Effector memory CD8-positive, alpha-beta T cell (primary cell): ENCODE measurements around the gene HECTD1.

Experiments
- ATAC-seq: fragments of 150-1000 bp; cut with Tn5 transposase; replicated peaks from 2 replicates; pipeline ENCODE4 v1.10.0; 2021; ENCODE audit warnings: mild to moderate bottlenecking, moderate library complexity
- DNase-seq, 3 experiments: peaks; one replicate each; pipeline ENCODE4 v3.0.0; 2021
- H3K27ac Mint-ChIP-seq, 2 donors: one replicate each; pipeline ENCODE4 v1.8.0; 2022; ENCODE audit warnings: mild to moderate bottlenecking in 2 of 2, mixed read lengths in 2 of 2, moderate library complexity in 2 of 2
- H3K27me3 Mint-ChIP-seq, 2 donors: one replicate each; pipeline ENCODE4 v1.8.0; 2022; ENCODE audit warnings: mixed read lengths in 2 of 2
- H3K36me3 Mint-ChIP-seq: one replicate; pipeline ENCODE4 v1.8.0; 2022; ENCODE audit warnings: mild to moderate bottlenecking, moderate library complexity, mixed read lengths; ENCODE audit not compliant: insufficient read depth
- H3K4me1 Mint-ChIP-seq, 2 donors: one replicate each; pipeline ENCODE4 v1.8.0; 2022; ENCODE audit warnings: low read depth in 2 of 2, mixed read lengths in 2 of 2
- H3K4me3 Mint-ChIP-seq, 2 donors: one replicate each; pipeline ENCODE4 v1.8.0; 2022; ENCODE audit warnings: mild to moderate bottlenecking in 2 of 2, mixed read lengths in 2 of 2, moderate library complexity in 2 of 2
- H3K9me3 Mint-ChIP-seq, 2 donors: one replicate each; pipeline ENCODE4 v1.8.0; 2022; ENCODE audit warnings: mixed read lengths in 2 of 2

The HECTD1 gene

DNA sequence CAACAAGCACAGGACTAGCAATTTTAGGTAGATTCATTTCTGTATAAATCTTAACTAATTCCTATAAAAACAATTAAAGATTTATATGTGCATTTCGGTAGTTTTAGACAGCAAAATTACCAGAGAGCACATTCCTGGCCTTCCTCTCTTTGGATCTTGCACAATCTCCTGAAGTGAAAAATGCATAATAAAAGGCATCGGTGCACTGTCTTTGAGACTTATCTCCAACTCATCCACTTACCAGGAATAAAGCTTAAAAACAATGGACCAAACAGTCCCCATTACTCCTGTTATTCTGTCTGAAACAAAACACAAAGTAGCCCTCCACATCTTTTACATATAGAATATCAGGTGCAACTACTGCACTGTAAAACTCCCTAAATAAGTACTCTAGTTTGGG lies 69.3 kb downstream of the HECTD1 start:
- Mint-ChIP-seq H3K4me1 (peaks cover 0 to under 1% of the 10 kb centered on the region in 2 donors), H3K36me3 (peaks cover 81% of the 10 kb centered on the region), H3K27me3 (no peaks in the 10 kb centered on the region), H3K9me3 (no peaks in the 10 kb centered on the region), H3K27ac (no peak overlapping the region), H3K4me3 (no peak overlapping the region)
- DNase-seq (no peak), ATAC-seq (no peak)

DNA sequence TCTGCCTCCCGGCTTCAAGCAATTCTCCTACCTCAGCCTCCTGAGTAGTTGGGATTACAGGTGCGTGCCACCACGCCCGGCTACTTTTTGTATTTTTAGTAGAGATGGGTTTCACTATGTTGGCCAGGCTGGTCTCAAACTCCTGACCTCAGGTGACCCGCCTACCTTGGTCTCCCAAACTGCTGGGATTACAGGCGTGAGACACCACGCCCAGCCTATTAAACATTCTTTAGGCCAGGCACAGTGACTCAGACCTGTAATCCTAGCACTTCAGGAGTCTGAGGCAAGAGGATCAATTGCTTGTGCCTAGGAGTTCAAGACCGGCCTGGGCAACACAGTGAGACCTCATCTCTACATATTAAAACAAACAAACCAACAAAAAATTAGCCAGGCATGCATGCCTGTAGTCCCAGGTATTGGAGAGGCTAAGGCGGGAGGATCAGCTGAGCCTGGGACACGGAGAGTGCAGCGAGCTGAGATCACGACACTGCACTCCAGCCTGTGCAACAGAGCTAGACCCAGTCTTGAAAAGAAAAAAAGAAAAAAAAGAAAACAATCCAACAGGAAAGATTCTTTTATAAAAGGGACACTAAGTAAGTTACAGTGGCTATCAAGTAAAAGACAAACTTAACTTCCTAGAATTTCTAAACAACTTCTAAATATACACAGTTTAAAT lies 70.2 kb downstream of the HECTD1 start:
- no peaks in the 10 kb centered on the region for H3K9me3 Mint-ChIP-seq
- ATAC-seq (no peak), DNase-seq (no peak)
- peaks cover 81% of the 10 kb centered on the region for H3K36me3 Mint-ChIP-seq
- peak overlapping the region; percentile 16 to 24 for H3K27ac Mint-ChIP-seq
- peaks cover 0 to 3% of the 10 kb centered on the region in 2 donors for H3K4me1 Mint-ChIP-seq
- H3K4me3 Mint-ChIP-seq: no peak overlapping the region
- no peaks in the 10 kb centered on the region for H3K27me3 Mint-ChIP-seq

DNA sequence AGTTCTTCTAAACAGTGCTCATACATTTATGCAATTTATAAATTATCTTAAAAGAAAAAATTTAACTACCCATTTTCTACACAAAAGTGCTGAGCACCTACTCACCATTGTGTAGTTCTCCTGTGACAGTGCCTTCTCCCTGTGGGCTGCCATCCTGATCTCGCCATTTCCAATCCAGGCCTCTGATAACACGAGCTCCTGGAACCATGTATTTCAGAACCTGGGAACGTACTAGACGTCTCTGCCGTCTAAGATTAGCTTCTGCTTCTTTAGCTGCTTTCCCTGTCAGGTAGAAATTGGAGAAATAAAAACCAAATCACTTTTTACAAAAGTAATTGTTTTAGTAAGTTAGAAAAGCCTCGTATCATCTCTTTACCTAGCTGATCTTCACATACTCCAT lies 74.5 kb downstream of the HECTD1 start:
- DNase-seq: no peak
- Mint-ChIP-seq H3K4me1 (peaks cover 9 to 10% of the 10 kb centered on the region in 2 donors), H3K27ac (no peak overlapping the region), H3K9me3 (no peaks in the 10 kb centered on the region), H3K27me3 (no peaks in the 10 kb centered on the region), H3K4me3 (no peak overlapping the region), H3K36me3 (peaks cover 65% of the 10 kb centered on the region)
- ATAC-seq: no peak

- Mint-ChIP-seq H3K36me3 (peaks cover 53% of the 10 kb centered on the region), H3K4me1 (peaks cover 14 to 25% of the 10 kb centered on the region in 2 donors), H3K4me3 (peak overlapping the region in 1 of 2 donors; percentile 58), H3K27ac (peak overlapping the region; percentile 40 to 94), H3K27me3 (no peaks in the 10 kb centered on the region), H3K9me3 (no peaks in the 10 kb centered on the region)
- DNase-seq: no peak
- no peak for ATAC-seq
Measured at GRCh38 chr14:31128601-31129526, 78.7 kb downstream of the HECTD1 start.

DNA sequence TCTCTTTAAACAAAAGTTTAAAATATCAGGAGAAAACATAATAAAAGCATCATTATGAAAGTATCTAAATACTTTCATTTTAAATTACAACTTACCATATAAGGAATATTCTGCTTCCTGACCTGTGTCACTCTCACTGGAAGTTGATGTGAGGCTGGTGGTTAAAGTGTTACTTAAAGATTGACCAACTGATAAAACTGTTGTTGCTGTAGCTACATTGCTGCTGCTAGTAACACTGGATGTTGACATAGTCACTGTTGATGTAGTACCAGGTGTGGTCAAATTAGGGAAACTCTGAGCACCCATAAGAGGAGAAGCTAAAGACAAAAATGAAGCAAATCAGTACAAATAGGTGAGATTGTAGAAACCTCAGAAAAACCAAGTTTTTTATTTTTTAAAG lies 79.9 kb downstream of the HECTD1 start:
- Mint-ChIP-seq H3K4me1 (peaks cover 16 to 28% of the 10 kb centered on the region in 2 donors), H3K27ac (peak overlapping the region; percentile 40 to 94), H3K27me3 (no peaks in the 10 kb centered on the region), H3K4me3 (peak overlapping the region; percentile 61 to 65), H3K9me3 (no peaks in the 10 kb centered on the region), H3K36me3 (peaks cover 46% of the 10 kb centered on the region)
- ATAC-seq (peak; percentile 92), DNase-seq (peak; percentile 46 to 51 (median 47))

- Mint-ChIP-seq H3K27me3 (no peaks in the 10 kb centered on the region), H3K4me3 (no peak overlapping the region), H3K27ac (peak overlapping the region in 1 of 2 donors; percentile 40), H3K9me3 (no peaks in the 10 kb centered on the region), H3K4me1 (peaks cover 16 to 29% of the 10 kb centered on the region in 2 donors), H3K36me3 (peaks cover 48% of the 10 kb centered on the region)
- DNase-seq (no peak), ATAC-seq (no peak)
Measured at GRCh38 chr14:31126680-31127079, 80.9 kb downstream of the HECTD1 start.

GRCh38 chr14:31125231-31125630 lies 82.4 kb downstream of the HECTD1 start:
- no peak overlapping the region for H3K27ac Mint-ChIP-seq

DNA sequence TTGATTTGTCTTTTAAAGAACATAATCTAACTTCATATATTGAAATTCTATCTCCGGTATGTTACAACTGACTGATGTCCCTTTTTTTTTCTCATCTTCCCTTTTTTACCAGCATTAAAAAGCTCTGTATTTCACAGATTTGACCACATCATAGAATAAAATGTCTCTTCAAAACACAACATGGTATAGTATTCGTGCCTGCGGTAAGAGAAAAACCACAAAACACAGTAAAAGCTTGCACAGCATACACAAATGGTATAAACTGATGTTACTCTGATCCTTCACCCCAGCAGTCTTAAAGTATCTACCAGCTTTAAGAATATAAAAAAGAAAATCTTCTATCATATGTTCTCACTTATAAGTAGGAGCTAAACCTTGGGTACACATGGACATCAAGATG lies 83.4 kb downstream of the HECTD1 start:
- peak; percentile 22 to 39 (median 38) for DNase-seq
- peak overlapping the region; percentile 12 to 55 for H3K4me3 Mint-ChIP-seq
- no peaks in the 10 kb centered on the region for H3K27me3 Mint-ChIP-seq

More at GRCh38 chr14:31125231-31125630, 82.4 kb downstream of the HECTD1 start:
- DNase-seq (no peak), ATAC-seq (no peak)
- Mint-ChIP-seq H3K4me3 (no peak overlapping the region), H3K36me3 (peaks cover 57% of the 10 kb centered on the region), H3K27me3 (no peaks in the 10 kb centered on the region), H3K9me3 (no peaks in the 10 kb centered on the region), H3K4me1 (peaks cover 16 to 29% of the 10 kb centered on the region in 2 donors)

GRCh38 chr14:31122921-31123320 lies 84.7 kb downstream of the HECTD1 start:
- peaks cover 62% of the 10 kb centered on the region for H3K36me3 Mint-ChIP-seq
- H3K4me1 Mint-ChIP-seq: peaks cover 6 to 23% of the 10 kb centered on the region in 2 donors

More for the DNA sequence above, 83.4 kb downstream of the HECTD1 start:
- ATAC-seq: peak; percentile 64
- H3K4me1 Mint-ChIP-seq: peaks cover 15 to 29% of the 10 kb centered on the region in 2 donors
- no peaks in the 10 kb centered on the region for H3K9me3 Mint-ChIP-seq
- H3K27ac Mint-ChIP-seq: peak overlapping the region; percentile 24 to 80
- peaks cover 57% of the 10 kb centered on the region for H3K36me3 Mint-ChIP-seq

GRCh38 chr14:31122098-31122611 lies 85.4 kb downstream of the HECTD1 start:
- ATAC-seq: no peak
- Mint-ChIP-seq H3K9me3 (no peaks in the 10 kb centered on the region), H3K36me3 (peaks cover 64% of the 10 kb centered on the region), H3K4me1 (peaks cover 6 to 23% of the 10 kb centered on the region in 2 donors), H3K27me3 (no peaks in the 10 kb centered on the region), H3K27ac (no peak overlapping the region), H3K4me3 (no peak overlapping the region)
- no peak for DNase-seq

More at GRCh38 chr14:31122921-31123320, 84.7 kb downstream of the HECTD1 start:
- Mint-ChIP-seq H3K27ac (peak overlapping the region in 1 of 2 donors; percentile 74), H3K4me3 (no peak overlapping the region), H3K9me3 (no peaks in the 10 kb centered on the region), H3K27me3 (no peaks in the 10 kb centered on the region)
- DNase-seq (no peak), ATAC-seq (no peak)

- H3K27me3 Mint-ChIP-seq: no peaks in the 10 kb centered on the region
- ATAC-seq (no peak), DNase-seq (no peak)
- H3K36me3 Mint-ChIP-seq: peaks cover 75% of the 10 kb centered on the region
- no peaks in the 10 kb centered on the region for H3K9me3 Mint-ChIP-seq
- H3K27ac Mint-ChIP-seq: no peak overlapping the region
- peaks cover 2 to 7% of the 10 kb centered on the region in 2 donors for H3K4me1 Mint-ChIP-seq
- H3K4me3 Mint-ChIP-seq: no peak overlapping the region
Measured at GRCh38 chr14:31118892-31119291, 88.7 kb downstream of the HECTD1 start.

- no peaks in the 10 kb centered on the region for H3K4me1 Mint-ChIP-seq
- no peak overlapping the region for H3K4me3 Mint-ChIP-seq
- H3K27ac Mint-ChIP-seq: no peak overlapping the region
- H3K27me3 Mint-ChIP-seq: no peaks in the 10 kb centered on the region
- peaks cover 86% of the 10 kb centered on the region for H3K36me3 Mint-ChIP-seq
- ATAC-seq (no peak), DNase-seq (no peak)
- no peaks in the 10 kb centered on the region for H3K9me3 Mint-ChIP-seq
Measured at GRCh38 chr14:31113794-31114193, 93.8 kb downstream of the HECTD1 start.

DNA sequence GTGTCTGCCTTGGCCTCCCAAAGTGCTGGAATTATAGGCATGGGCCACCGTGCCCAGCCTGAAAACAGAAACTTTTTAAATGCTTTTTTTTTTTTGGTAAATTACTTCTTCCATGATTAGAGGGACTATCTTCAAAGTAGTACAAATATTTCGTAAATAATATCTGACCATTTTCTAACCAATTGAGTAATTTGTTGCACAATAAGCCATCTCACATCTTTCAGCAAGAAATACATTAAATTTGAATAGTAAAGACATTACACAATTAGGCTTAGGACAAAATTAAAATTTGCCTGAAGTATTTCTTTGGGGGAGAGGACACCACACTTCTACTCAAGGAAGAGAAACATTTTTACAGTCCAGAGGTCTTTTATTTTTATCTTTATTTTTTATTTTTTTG lies 96.7 kb downstream of the HECTD1 start:
- peaks cover 83% of the 10 kb centered on the region for H3K36me3 Mint-ChIP-seq

More for the DNA sequence above, 96.7 kb downstream of the HECTD1 start:
- Mint-ChIP-seq H3K4me1 (no peaks in the 10 kb centered on the region), H3K27ac (peak overlapping the region; percentile 46 to 68), H3K27me3 (no peaks in the 10 kb centered on the region), H3K4me3 (no peak overlapping the region), H3K9me3 (no peaks in the 10 kb centered on the region)
- DNase-seq (no peak), ATAC-seq (no peak)
